ENCODE results near the gene SEC24B. TPM values are rescaled to one million over a fixed set of nuclear protein-coding genes. Genes with fewer than 3 reads are reported as not detected.
"Not testable (repeated sequence)": the region's sequence is repeated elsewhere in the genome, so short reads cannot be mapped to it uniquely, and the experiment has no call there.

The SEC24B gene
- total RNA-seq, 1 donor from 2014 or later, result 46.7 TPM

DNA sequence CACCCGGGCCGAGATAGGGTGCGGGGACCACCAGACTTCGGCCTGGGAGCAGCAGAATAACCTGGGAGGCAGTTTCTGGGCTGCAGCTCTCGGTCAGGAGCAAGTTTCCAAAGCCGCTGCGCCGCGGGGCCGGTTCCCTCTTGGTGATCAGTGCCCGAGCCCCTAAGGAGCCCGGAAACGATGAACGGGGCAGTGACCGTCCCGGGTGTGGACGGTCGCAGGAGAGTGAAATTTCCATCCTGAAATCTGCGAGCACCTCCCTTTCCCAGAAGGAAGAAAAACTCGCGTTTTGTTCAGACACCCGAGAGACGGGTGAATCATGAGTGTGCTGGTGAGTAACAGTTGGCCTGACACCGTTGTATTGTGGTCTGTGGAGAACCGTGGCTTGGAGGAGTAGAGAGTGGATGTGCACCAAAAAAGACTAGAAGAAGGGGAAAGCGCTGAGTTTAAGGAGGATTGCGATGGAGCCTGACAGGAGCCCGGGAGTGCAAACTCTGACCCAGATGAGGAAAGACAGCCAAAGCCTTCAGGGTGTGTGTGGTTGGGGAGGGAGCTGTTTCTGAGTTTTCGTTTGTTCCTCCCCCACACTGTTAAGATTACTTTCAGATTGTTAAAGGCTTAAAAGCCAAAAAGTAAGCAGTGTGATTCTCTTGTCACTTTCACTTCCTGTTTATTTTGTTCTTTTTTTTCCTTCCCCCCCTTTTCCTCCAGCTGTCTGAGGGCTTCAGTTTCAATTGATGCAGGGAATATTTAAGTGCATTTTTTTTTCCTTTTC, 127.3 kb downstream of the SEC24B start:
- intact Hi-C loops (cut with DNase I), result no loop called here
- peak; percentile 81 for ATAC-seq
- DNase-seq (ENCODE audit: low spot score), result peak; percentile 69

- ATAC-seq (no peak), DNase-seq (ENCODE audit: low spot score) (no peak)
- intact Hi-C loops (cut with DNase I), result no loop called here
Observed at GRCh38 chr4:109562457-109563239, 129.0 kb downstream of the SEC24B start.

DNA sequence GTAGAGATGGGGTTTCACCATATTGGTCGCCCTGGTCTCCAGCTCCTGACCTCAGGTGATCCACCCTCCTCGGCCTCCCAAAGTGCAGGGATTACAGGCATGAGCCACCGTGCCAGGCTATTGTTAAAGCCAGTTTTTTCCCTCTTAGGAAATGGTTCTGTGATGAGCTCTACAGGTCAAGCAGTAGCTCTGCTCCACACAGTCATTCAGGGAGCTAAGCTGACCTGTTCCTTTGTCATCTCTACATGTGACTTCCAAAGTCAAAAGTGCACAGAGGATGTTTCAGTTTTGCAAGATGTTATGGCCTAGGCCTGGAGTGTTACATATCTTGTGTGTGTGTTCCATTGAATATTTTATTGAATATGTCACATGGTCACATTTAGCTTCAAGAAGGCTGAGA, 137.9 kb downstream of the SEC24B start:
- intact Hi-C loops (cut with DNase I), result no loop called here
- DNase-seq (ENCODE audit: low spot score), result no peak
- ATAC-seq, result no peak

DNA sequence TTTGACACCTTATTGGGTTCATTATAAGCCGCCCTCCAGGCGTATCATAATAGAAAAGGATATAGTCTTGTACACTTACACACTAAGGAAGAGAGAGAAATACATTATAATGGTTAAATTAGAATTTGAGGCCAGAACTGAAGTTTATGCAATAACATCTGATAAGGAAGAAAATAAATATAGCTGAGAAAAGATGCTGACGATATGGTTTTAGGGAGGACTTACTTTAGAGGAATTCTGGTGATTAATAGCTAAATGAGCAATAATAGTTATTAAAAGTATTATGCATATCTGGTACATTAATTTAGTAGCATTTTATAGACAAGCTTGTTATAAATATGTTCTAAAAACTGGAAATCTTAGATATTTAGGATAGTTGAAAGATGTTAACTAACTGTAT, 138.5 kb downstream of the SEC24B start:
- ATAC-seq (no peak), DNase-seq (ENCODE audit: low spot score) (no peak)
- intact Hi-C loops (cut with DNase I), result no loop called here

DNA sequence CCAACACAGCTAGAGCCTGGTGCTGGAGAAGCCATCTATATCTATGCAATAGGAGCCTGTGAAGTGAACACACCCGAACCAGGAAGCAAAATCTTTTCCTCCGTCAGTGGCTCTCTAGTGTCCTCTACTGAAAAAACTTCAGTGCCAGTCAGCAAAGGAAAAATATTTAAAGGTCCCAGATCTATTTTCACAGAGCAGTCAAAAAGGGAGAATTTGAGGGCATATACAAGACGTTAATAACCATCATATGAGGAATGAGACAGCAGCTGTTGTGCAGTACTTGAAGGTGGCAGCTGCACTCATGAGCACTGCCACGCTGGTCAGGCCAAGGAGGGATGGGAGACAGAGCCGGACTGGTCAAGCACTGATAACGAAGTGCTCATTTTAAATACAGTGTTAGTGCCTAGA, 140.8 kb downstream of the SEC24B start:
- DNase-seq (ENCODE audit: low spot score), result no peak
- intact Hi-C loops (cut with DNase I), result no loop called here
- ATAC-seq, result no peak

DNA sequence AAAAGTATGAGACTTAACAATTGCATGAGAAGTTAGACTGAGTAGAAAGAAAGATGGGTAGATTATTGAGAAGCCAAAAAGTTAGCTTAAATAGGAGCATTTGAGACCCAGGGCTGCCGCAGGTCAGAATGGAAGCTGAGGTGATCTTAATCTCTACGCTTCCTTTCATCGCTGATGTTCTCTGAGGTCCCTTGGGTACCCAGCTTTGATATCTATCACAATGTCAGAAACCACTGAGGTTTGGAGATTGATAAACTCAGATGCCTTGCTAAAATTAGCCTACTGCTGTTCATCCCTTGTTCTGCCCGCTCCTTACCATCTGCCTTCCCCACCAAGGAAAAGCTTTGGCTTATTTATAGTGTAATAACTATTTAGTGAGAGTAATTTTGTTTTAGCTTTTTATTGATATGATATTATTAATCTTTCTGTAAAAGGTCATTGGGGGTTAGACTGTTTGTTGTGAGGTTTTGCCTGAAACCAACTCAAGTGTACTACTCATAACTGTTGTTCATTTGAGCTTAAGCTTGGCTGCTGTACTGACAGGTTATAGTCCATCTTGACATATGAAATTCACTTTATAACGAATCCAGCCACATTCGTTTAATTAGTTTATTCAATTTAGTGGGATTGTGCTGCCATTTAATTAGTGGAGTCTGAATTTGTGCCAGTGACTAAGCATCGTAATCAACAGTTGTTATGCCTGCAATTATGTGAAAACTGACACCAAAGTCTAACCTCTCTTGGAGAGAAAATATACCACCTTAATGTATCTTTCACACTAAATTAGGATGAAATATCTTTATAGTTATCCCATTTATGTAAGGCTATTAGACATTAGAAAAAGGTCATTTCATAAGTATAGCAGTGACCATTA, 141.6 kb downstream of the SEC24B start:
- no peak for ATAC-seq
- intact Hi-C loops (cut with DNase I), result no loop called here
- DNase-seq (ENCODE audit: low spot score), result no peak

DNA sequence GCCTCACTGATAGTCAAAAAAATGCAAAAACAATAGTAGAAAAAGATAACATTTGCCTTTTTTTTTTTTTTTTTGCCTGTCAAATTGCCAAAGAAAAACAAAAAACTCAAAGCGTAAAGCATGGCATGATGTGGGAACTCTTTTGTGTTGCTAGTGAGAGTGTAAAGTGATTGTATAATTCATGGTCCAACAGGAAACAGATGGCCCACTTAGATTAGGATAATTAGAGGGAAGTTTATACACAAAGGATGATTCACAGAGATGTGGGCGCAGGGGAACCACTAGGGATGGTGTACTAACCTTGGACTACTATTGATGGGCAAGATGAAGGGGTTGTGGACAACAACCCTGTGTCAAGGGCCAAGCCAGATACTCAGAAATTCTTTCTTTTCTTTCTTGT, 142.8 kb downstream of the SEC24B start:
- ATAC-seq (no peak), DNase-seq (ENCODE audit: low spot score) (no peak)

GRCh38 chr4:109578846-109579245, 145.2 kb downstream of the SEC24B start:
- DNase-seq (ENCODE audit: low spot score) (no peak), ATAC-seq (no peak)
- intact Hi-C loops (cut with DNase I), result no loop called here

More for the DNA sequence above, 142.8 kb downstream of the SEC24B start:
- intact Hi-C loops (cut with DNase I), result no loop called here

GRCh38 chr4:109579997-109580396, 146.4 kb downstream of the SEC24B start:
- DNase-seq (ENCODE audit: low spot score); ATAC-seq; intact Hi-C loops (cut with DNase I): not testable (repeated sequence)

GRCh38 chr4:109588176-109588575, 154.6 kb downstream of the SEC24B start:
- no peak for ATAC-seq
- intact Hi-C loops (cut with DNase I), result no loop called here

GRCh38 chr4:109589119-109589518, 155.5 kb downstream of the SEC24B start:
- DNase-seq (ENCODE audit: low spot score) (no peak), ATAC-seq (no peak)
- intact Hi-C loops (cut with DNase I), result no loop called here

More at GRCh38 chr4:109588176-109588575, 154.6 kb downstream of the SEC24B start:
- no peak for DNase-seq (ENCODE audit: low spot score)

- ATAC-seq (no peak), DNase-seq (ENCODE audit: low spot score) (no peak)
- intact Hi-C loops (cut with DNase I), result no loop called here
Observed at GRCh38 chr4:109589605-109590004, 156.0 kb downstream of the SEC24B start.

Small RNAs within 50 kb of the gene (microRNA-seq; reads per million reads assigned to microRNA genes)
- gene MIR576, result 9.4 reads per million, percentile 24 among the genes with 10 or more reads in this experiment

Other genes starting within 250 kb of the SEC24B start
- 6.2 TPM for gene COL25A1, start 131.2 kb upstream of the SEC24B start, total RNA-seq
- 23.0 TPM for gene MCUB, start 126.4 kb downstream of the SEC24B start, total RNA-seq

Measured in sciatic nerve (tissue), 2 donors.